Right cardiac atrium (tissue), 5 donors: Measurements from ENCODE around the gene PLSCR4. TPM values are rescaled to one million over a fixed set of nuclear protein-coding genes. Genes with fewer than 3 reads are reported as not detected.
A peak's percentile ranks its signal among the peaks of the same experiment; 100 is the strongest.

Experiments used
- ATAC-seq, 2 donors: fragments of 200-7000 bp; cut with Tn5 transposase; one replicate each; pipeline versions ENCODE4 v1.8.0 to v1.9.1; 2020; ENCODE audit warnings: moderate library complexity in 2 of 2, mild to moderate bottlenecking in 1 of 2
- DNase-seq, 3 donors: peaks; one replicate each; pipeline ENCODE4 v3.0.0-alpha.2; 2020
- H3K27ac ChIP-seq: one replicate; pipeline ENCODE4 v1.5.1; 2013; ENCODE audit warnings: mild to moderate bottlenecking, low read length, control low read depth, moderate library complexity
- H3K27me3 ChIP-seq: one replicate; pipeline ENCODE4 v1.6.1; 2013; ENCODE audit not compliant: control insufficient read depth, insufficient read depth
- H3K4me1 ChIP-seq: one replicate; pipeline ENCODE4 v1.6.1; 2013; ENCODE audit warnings: low read length; ENCODE audit not compliant: control insufficient read depth, insufficient read depth
- H3K4me3 ChIP-seq: one replicate; pipeline ENCODE4 v1.5.1; 2013; ENCODE audit warnings: low read length, control low read depth
- H3K9me3 ChIP-seq: one replicate; pipeline ENCODE4 v1.6.1; 2013; ENCODE audit warnings: low read length; ENCODE audit not compliant: control insufficient read depth
- WGBS: extraction: QIAGEN DNeasy Blood & Tissue Kit; methylation state at CpG from one replicate; pipeline ENCODE4 v1.1.7; 2013; 5-methylcytosine and 5-hydroxymethylcytosine counted together
- intact Hi-C, 4 donors: fragments of 100-400 bp; cut with DNase I; formaldehyde crosslinking; loops; one replicate each; pipeline versions ENCODE4 v1.11.0 to v1.14.0; 2022 to 2023
- polyA plus RNA-seq: library from polyadenylated mRNA; stranded (reverse); fragments of 200-250 nt; gene quantifications from one replicate; pipeline ENCODE4 v1.2.3, GENCODE V29; 2013
- total RNA-seq, 4 donors: library from RNA; stranded (reverse); fragmentation: NEBNext Ultra II Directional; extraction: Animal tissue kit (Norgen Biotek cat#: 25700); gene quantifications; one replicate each; pipeline ENCODE4 v1.2.1, GENCODE V29; 2021
- donor health status: healthy with polysubstance abuse.
- donor health status: DM: no; HTN: yes; CAD: no.
- donor health status: DM: no; HTN: no; CAD: no.
- donor health status: DM: no; HTN: yes; CAD: no; lungs with severe emphysema.
- donor health status: DM: yes; HTN: yes; CAD: no.

Gene PLSCR4
- total and polyA plus RNA-seq, 5 donors = 16.7 to 35.6 (median 28.4) TPM

DNA sequence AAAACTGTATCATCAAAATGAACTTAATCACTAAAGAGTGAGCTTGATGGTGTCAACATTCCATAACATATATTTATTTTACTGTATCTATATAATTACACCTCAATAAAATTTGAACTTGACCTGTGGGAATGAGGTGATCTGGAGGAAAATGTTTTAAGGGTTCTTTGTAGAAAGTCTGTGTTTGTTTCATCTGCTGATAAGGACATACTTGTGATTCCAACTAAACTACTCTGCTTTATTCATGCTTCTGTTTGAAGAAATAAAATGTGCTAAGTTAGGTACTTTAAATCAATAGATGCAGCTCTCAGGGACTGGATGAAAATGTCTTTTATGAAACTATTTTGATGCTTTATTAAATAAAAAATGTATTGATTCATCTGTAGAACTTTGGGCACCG lies 78.3 kb downstream of the PLSCR4 start:
- Histone ChIP-seq H3K27ac (no peak overlapping the region), H3K27me3 (no peaks in the 10 kb centered on the region), H3K9me3 (no peaks in the 10 kb centered on the region), H3K4me3 (no peak overlapping the region), H3K4me1 (no peaks in the 10 kb centered on the region)
- intact Hi-C loops = no loop called here
- ATAC-seq (no peak), DNase-seq (no peak)
- 89% methylated on average over 1 of the region's 1 CpG for WGBS

DNA sequence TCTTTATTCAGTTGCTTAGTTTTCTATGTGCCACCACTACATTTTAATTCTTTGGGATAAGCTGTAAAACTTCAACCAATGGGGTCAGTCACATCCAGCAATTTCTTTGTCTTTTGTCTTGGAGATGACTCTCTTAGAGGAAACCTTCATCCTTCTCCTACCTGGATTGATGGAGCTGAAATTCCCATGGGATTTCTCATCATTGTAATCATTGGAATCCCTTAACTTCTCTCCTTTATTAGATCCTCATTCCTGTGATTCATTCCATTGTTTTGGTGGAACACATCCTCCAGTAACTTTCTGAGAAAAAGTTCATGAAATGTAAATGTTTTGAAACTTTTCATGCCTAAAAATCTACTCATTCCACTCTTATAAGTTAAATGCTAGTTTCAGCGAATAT lies 80.3 kb downstream of the PLSCR4 start:
- H3K4me3 ChIP-seq = no peak overlapping the region
- peaks cover 1% of the 10 kb centered on the region for H3K4me1 ChIP-seq
- H3K27ac ChIP-seq = no peak overlapping the region
- no peaks in the 10 kb centered on the region for H3K9me3 ChIP-seq
- 97% methylated on average over 1 of the region's 1 CpG for WGBS
- intact Hi-C loops = no loop called here
- DNase-seq (no peak), ATAC-seq (no peak)
- no peaks in the 10 kb centered on the region for H3K27me3 ChIP-seq

DNA sequence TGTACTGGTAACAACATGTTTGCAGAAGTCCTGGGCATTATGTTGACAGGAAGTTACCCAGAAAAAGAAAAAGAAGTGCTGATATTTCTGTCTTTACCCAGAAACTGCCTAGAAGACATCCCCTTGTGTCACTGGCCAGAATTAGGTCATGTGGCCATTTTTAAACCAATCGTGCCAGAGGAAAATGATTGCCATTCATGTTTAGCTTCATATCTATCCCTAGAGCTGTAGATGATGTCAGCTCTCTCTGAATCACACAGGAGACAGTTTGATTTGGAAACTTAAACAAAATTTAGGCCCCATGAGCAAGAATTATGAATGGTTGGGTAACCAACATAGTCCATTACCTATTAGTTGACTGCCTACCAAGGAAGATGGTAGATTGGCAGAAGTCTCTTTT lies 81.0 kb downstream of the PLSCR4 start:
- intact Hi-C loops = no loop called here
- Histone ChIP-seq H3K9me3 (no peaks in the 10 kb centered on the region), H3K4me1 (peaks cover 1% of the 10 kb centered on the region), H3K4me3 (no peak overlapping the region), H3K27me3 (no peaks in the 10 kb centered on the region), H3K27ac (no peak overlapping the region)
- DNase-seq (no peak), ATAC-seq (no peak)
- 86% methylated on average over 1 of the region's 1 CpG for WGBS

DNA sequence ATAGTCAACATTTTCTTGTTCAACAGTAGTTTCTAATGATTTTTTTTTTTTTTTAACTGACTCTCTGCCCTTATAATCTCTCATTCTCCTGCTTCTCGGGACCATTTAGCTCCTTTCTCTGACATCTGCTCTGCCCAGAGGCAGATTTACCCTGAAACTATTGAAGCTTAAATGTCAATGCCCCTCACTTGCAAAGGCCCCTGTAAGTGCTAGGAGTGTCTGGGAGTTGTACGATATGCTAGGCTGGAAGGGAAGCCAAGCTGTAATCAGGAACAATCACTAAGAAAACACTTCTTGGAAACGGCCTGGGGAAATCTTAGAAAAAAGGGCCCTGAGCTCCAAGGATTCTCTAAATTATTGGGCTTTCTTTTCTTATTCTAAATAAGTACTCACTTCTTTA lies 84.1 kb downstream of the PLSCR4 start:
- peak; percentile 67 to 82 for ATAC-seq
- 30% methylated on average over 3 of the region's 3 CpGs for WGBS

DNA sequence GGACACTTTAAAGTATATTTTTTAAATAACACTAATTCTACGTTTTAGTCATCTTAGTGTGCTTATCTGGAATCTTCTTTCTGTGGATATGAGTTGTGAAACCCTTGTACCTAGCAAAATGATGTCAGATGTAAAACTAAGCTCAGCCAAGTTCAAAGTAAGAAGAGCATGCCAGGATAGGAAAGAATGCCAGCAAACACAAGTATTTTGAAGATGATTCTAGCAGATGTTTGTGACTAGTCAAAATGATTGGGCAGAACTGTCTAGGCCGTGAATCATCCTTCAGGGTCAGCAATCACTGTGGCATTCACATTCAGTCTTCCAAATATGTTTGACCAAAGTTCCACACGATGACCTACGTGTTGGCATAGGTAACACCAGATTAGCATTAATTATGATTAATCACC lies 84.5 kb downstream of the PLSCR4 start:
- WGBS = 60% methylated on average over 4 of the region's 4 CpGs
- Histone ChIP-seq H3K4me3 (no peak overlapping the region), H3K9me3 (no peaks in the 10 kb centered on the region), H3K27me3 (no peaks in the 10 kb centered on the region), H3K27ac (no peak overlapping the region), H3K4me1 (peaks cover 1% of the 10 kb centered on the region)
- ATAC-seq = peak; percentile 18 to 39
- DNase-seq = no peak
- intact Hi-C loops = no loop called here

More for the DNA sequence above, 84.1 kb downstream of the PLSCR4 start:
- Histone ChIP-seq H3K4me1 (peaks cover 1% of the 10 kb centered on the region), H3K27me3 (no peaks in the 10 kb centered on the region), H3K4me3 (no peak overlapping the region), H3K27ac (peak overlapping the region; percentile 58), H3K9me3 (no peaks in the 10 kb centered on the region)
- intact Hi-C loops = no loop called here
- DNase-seq = no peak

DNA sequence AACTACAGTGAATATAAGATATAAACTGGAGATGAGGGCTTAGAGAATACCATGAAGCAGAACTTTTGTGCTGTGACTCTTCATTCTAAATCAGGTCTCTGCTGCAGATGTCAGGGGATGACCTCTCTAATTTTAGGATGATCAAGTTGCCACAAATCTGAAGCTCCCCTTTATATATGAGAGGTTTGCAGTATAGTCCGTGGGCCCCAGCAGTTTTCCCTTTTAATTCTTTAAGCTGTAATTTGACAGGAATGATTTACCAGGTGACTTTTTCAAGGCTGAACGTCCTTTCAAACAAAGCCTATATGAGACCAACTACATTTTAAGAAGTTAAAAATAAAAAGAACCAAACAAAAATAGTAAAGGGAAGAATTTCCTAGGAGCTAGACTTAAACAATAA lies 85.0 kb downstream of the PLSCR4 start:
- intact Hi-C loops = no loop called here
- ATAC-seq = no peak
- WGBS = 67% methylated on average over 2 of the region's 2 CpGs
- Histone ChIP-seq H3K4me3 (no peak overlapping the region), H3K9me3 (no peaks in the 10 kb centered on the region), H3K27me3 (no peaks in the 10 kb centered on the region), H3K27ac (no peak overlapping the region), H3K4me1 (peaks cover 1% of the 10 kb centered on the region)
- DNase-seq = no peak

DNA sequence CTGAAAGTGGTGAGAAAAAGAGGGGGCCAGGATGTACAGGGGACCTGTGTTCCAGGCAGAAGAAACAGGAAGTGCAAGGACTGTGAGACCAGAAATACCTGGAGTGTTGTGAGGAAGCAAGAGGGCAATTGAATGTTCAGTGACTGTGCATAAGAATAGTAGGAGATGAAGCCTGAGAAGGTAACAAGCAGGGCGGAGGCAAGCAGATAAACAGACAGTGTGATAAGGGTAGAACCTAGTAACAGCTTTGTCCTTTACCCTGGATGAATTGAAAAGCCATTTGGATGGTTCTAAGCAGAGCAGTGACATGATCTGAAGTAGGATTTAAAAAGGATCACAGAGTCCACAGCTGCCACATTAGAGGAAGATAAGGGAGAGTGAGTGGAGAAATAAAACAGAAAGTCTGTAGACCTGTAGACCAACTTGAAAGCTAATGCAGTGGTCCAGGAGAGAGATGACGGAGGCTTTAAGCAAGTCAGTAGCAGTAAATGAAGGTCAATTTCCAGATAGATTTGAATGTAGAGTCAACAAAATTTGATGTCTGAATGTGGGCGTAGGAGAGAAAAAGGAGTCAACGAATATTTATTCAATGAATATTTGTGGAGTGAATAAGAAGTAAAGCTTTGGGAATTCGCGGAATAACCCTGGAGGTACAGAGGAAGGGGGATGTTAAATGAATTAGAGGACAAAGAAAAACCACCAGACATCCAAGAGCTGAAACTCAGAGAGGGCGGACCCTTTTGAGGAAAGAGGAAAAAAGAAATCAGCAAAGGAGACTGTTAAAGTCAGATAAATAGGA lies 85.7 kb downstream of the PLSCR4 start:
- DNase-seq (no peak), ATAC-seq (no peak)
- WGBS = 82% methylated on average over 7 of the region's 7 CpGs

DNA sequence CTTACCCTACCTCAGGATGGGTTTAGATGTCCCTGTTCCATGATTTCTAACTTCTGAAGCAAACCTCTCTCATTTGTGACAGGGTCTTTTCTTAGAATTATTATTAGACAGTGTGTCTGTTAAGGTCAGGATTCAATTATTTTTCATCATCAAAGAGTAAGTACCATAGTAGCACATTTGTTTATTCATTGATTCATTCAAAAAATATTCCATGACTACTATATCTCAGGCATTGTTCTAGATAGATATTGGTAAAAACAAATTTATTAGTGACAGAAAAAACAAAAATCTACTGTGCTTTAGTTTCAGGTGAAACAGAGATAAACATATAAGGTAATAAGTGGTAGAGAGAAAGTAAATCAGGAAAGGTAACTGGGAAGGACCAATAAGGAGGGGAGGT lies 86.4 kb downstream of the PLSCR4 start:
- Histone ChIP-seq H3K9me3 (no peaks in the 10 kb centered on the region), H3K4me3 (no peak overlapping the region), H3K27ac (peak overlapping the region; percentile 36), H3K4me1 (peaks cover 1% of the 10 kb centered on the region), H3K27me3 (no peaks in the 10 kb centered on the region)
- DNase-seq (no peak), ATAC-seq (no peak)
- intact Hi-C loops = no loop called here

More for the DNA sequence above, 85.7 kb downstream of the PLSCR4 start:
- Histone ChIP-seq H3K9me3 (no peaks in the 10 kb centered on the region), H3K27ac (peak overlapping the region; percentile 36), H3K4me3 (no peak overlapping the region), H3K4me1 (peaks cover 1% of the 10 kb centered on the region), H3K27me3 (no peaks in the 10 kb centered on the region)
- intact Hi-C loops = no loop called here

DNA sequence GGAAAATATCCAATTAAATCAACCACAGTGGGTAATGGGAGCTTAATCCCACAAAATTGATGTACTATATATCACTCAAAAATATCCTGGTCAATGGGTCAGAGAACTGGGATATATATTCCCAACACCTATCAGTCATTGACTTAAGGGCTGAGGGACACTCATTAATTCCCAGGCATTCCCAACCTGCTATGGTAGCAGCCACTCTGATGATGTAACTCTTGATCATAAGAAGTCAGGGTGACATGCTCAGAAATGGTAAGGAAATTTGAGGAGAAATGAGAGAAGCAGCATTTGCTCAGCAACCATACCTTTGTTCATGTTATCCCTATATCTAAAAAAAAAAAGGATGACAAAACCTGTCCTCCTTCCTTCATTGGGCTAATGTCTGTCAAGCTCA lies 86.8 kb downstream of the PLSCR4 start:
- Histone ChIP-seq H3K9me3 (no peaks in the 10 kb centered on the region), H3K4me1 (peaks cover 1% of the 10 kb centered on the region), H3K27me3 (no peaks in the 10 kb centered on the region), H3K27ac (no peak overlapping the region), H3K4me3 (no peak overlapping the region)
- intact Hi-C loops = no loop called here
- DNase-seq (no peak), ATAC-seq (no peak)

DNA sequence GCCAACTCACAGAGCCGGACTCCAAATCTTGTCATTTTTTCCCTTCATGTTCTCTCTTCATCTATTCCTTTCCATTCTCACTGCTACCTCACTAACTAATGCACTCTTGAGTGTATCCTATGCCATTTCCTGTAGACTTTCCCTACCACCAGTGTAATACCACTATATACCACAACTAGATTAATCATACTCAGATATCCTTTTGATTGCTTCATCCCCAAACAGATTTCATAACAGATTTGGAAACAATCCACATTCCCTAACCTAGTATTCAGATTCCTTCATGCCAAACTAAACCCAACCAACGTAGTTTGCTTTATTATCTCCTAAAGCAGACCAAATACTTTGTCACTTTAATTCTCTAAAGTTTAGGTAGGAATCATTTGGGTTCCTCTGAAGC lies 87.3 kb downstream of the PLSCR4 start:
- H3K4me1 ChIP-seq = peaks cover 1% of the 10 kb centered on the region

DNA sequence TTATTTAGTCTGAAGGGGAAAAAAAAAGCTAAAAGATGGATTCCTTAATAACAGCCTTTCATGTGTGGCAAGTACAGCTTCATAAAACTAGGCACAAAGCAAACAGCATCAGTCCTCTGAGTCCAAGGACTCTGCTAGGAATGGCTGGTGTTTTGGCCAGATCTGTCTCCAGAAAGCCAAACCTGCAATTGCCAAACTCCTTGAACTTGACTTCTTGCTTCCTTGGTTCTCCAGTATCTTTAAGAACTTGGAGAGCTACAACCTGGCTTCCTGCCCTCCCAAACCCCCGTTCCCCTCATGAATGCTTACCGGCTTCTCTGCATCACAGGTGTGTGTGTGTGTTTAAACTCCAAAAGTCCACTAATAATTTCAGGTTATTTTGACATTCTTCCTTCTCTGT lies 88.3 kb downstream of the PLSCR4 start:
- DNase-seq (peak in 1 of 3 donors; percentile 49), ATAC-seq (no peak)
- Histone ChIP-seq H3K4me1 (peaks cover 1% of the 10 kb centered on the region), H3K4me3 (no peak overlapping the region), H3K9me3 (no peaks in the 10 kb centered on the region), H3K27me3 (no peaks in the 10 kb centered on the region), H3K27ac (no peak overlapping the region)
- intact Hi-C loops = no loop called here
- WGBS = 72% methylated on average over 2 of the region's 2 CpGs

More for the DNA sequence above, 87.3 kb downstream of the PLSCR4 start:
- intact Hi-C loops = no loop called here
- 79% methylated on average over 2 of the region's 2 CpGs for WGBS
- H3K4me3 ChIP-seq = no peak overlapping the region
- no peak for DNase-seq
- no peak overlapping the region for H3K27ac ChIP-seq
- H3K9me3 ChIP-seq = no peaks in the 10 kb centered on the region
- no peaks in the 10 kb centered on the region for H3K27me3 ChIP-seq
- no peak for ATAC-seq

DNA sequence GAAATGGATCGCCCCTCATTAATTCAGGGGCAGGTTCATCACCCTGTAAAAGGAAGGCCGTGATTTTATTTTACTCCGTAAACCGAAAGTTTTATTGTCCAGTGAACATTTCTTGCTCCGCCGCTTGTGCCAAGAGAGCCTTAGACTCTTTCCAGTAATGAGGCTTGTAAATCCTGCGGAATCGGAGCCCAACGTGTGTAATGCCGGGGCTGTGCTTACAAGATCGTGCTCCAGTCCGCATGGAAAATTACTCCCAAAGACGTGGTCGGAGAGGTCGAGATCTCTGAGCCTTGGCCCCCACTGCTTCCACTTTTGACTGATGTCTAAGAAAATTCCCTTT lies 89.3 kb downstream of the PLSCR4 start:
- DNase-seq (peak; percentile 50 to 81 (median 70)), ATAC-seq (peak; percentile 36 to 47)
- Histone ChIP-seq H3K9me3 (no peaks in the 10 kb centered on the region), H3K27ac (peak overlapping the region; percentile 98), H3K27me3 (no peaks in the 10 kb centered on the region), H3K4me1 (no peaks in the 10 kb centered on the region), H3K4me3 (peak overlapping the region; percentile 74)
- 2% methylated on average over 15 of the region's 15 CpGs for WGBS
- intact Hi-C loops = no loop called here
